Astrocyte (in vitro differentiated cells and primary cell): ENCODE results near the gene POU2AF1. TPM values are rescaled to one million over a fixed set of nuclear protein-coding genes. Genes with fewer than 3 reads are reported as not detected.

Source experiments
- DNase-seq: peaks from one replicate; pipeline ENCODE4 v3.0.0-alpha.2; 2010; ENCODE audit warnings: low read depth
- FAIRE-seq: peaks from 2 replicates; lab custom pipeline; 2011; peaks lifted over from hg19 to GRCh38; lab: Jason Lieb, UNC
- H2AFZ ChIP-seq: 2 replicates; pipeline ENCODE4 v1.6.0; 2012; ENCODE audit warnings: low read depth, low read length, inconsistent platforms
- H3K27ac ChIP-seq: 2 replicates; pipeline ENCODE4 v1.5.1; 2011; ENCODE audit warnings: low read depth, low read length, inconsistent platforms
- H3K27me3 ChIP-seq: 2 replicates; pipeline ENCODE4 v1.6.0; 2011; ENCODE audit warnings: low read length, inconsistent platforms; ENCODE audit not compliant: insufficient read depth
- H3K36me3 ChIP-seq: 2 replicates; pipeline ENCODE4 v1.5.1; 2011; ENCODE audit warnings: low read length, inconsistent platforms; ENCODE audit not compliant: insufficient read depth
- H3K4me1 ChIP-seq: 2 replicates; pipeline ENCODE4 v1.5.1; 2011; ENCODE audit warnings: low read length, inconsistent platforms; ENCODE audit not compliant: insufficient read depth
- H3K4me2 ChIP-seq: 2 replicates; pipeline ENCODE4 v1.6.0; 2012; ENCODE audit warnings: low read length, inconsistent platforms
- H3K4me3 ChIP-seq: 2 replicates; pipeline ENCODE4 v1.5.1; 2011; ENCODE audit warnings: low read depth, mild to moderate bottlenecking, low read length, inconsistent platforms; ENCODE audit not compliant: insufficient read depth
- H3K79me2 ChIP-seq: 2 replicates; pipeline ENCODE4 v1.6.0; 2012; ENCODE audit warnings: mild to moderate bottlenecking, low read length, inconsistent platforms; ENCODE audit not compliant: insufficient read depth
- H3K9ac ChIP-seq: 2 replicates; pipeline ENCODE4 v1.6.0; 2012; ENCODE audit warnings: mild to moderate bottlenecking, low read length, inconsistent platforms
- H3K9me3 ChIP-seq: 2 replicates; pipeline ENCODE4 v1.5.1; 2012; ENCODE audit warnings: low read depth, mild to moderate bottlenecking, low read length, inconsistent platforms; ENCODE audit not compliant: insufficient read depth
- H4K20me1 ChIP-seq: 2 replicates; pipeline ENCODE4 v1.6.0; 2012; ENCODE audit warnings: low read length, inconsistent platforms; ENCODE audit not compliant: insufficient read depth
- H3K27ac Mint-ChIP-seq: one replicate; pipeline ENCODE4 v1.8.0; 2021; ENCODE audit warnings: mild to moderate bottlenecking, mixed read lengths; ENCODE audit not compliant: unreplicated experiment
- H3K27me3 Mint-ChIP-seq: one replicate; pipeline ENCODE4 v1.8.0; 2021; ENCODE audit warnings: low read depth, mixed read lengths; ENCODE audit not compliant: unreplicated experiment
- H3K36me3 Mint-ChIP-seq: one replicate; pipeline ENCODE4 v1.8.0; 2021; ENCODE audit warnings: low read depth, mixed read lengths; ENCODE audit not compliant: unreplicated experiment
- H3K4me1 Mint-ChIP-seq: one replicate; pipeline ENCODE4 v1.8.0; 2021; ENCODE audit warnings: low read depth, mixed read lengths; ENCODE audit not compliant: unreplicated experiment
- H3K4me3 Mint-ChIP-seq: one replicate; pipeline ENCODE4 v1.8.0; 2021; ENCODE audit warnings: mild to moderate bottlenecking, moderate library complexity, mixed read lengths; ENCODE audit not compliant: unreplicated experiment
- H3K9me3 Mint-ChIP-seq: one replicate; pipeline ENCODE4 v1.8.0; 2021; ENCODE audit warnings: mild to moderate bottlenecking, mixed read lengths; ENCODE audit not compliant: unreplicated experiment
- CTCF ChIP-seq: IDR thresholded peaks from 2 replicates; pipeline ENCODE4 v1.5.1; 2011; ENCODE audit warnings: low read depth, mild to moderate bottlenecking, inconsistent platforms, low read length, moderate library complexity; ENCODE audit not compliant: insufficient read depth
- EZH2 ChIP-seq: IDR thresholded peaks from 2 replicates; pipeline ENCODE4 v1.6.1; 2012; ENCODE audit warnings: mild to moderate bottlenecking, low read length, inconsistent platforms; ENCODE audit not compliant: insufficient read depth
- total RNA-seq: library from RNA; stranded (reverse); gene quantifications from 2 replicates; pipeline ENCODE4 v1.2.1, GENCODE V29; 2021

Gene POU2AF1
- total RNA-seq, 1 donor from 2014 or later, result not detected

- Histone ChIP-seq H3K4me1 (no peaks in the 10 kb centered on the region), H3K27ac (no peak overlapping the region), H4K20me1 (no peaks in the 10 kb centered on the region), H2AFZ (peak overlapping the region; percentile 18), H3K9me3 (no peaks in the 10 kb centered on the region), H3K4me3 (no peak overlapping the region), H3K36me3 (no peaks in the 10 kb centered on the region), H3K79me2 (no peaks in the 10 kb centered on the region), H3K27me3 (peaks cover 5% of the 10 kb centered on the region), H3K9ac (no peak overlapping the region), H3K4me2 (no peak overlapping the region)
- H3K4me1 Mint-ChIP-seq, result no peaks in the 10 kb centered on the region
- TF ChIP-seq EZH2 (no peak), CTCF (no peak)
- no peak overlapping the region for H3K27ac Mint-ChIP-seq
- peaks cover 23% of the 10 kb centered on the region for H3K27me3 Mint-ChIP-seq
- H3K9me3 Mint-ChIP-seq, result peaks cover 6% of the 10 kb centered on the region
- H3K36me3 Mint-ChIP-seq, result no peaks in the 10 kb centered on the region
- no peak for DNase-seq
- H3K4me3 Mint-ChIP-seq, result no peak overlapping the region
- FAIRE-seq, result no peak
Measured at GRCh38 chr11:111366560-111367410, 12.3 kb downstream of the POU2AF1 start.

- Histone ChIP-seq H3K27ac (no peak overlapping the region), H4K20me1 (no peaks in the 10 kb centered on the region), H2AFZ (no peak overlapping the region), H3K9ac (no peak overlapping the region), H3K4me2 (no peak overlapping the region), H3K9me3 (no peaks in the 10 kb centered on the region), H3K4me1 (no peaks in the 10 kb centered on the region), H3K4me3 (no peak overlapping the region), H3K79me2 (no peaks in the 10 kb centered on the region), H3K36me3 (no peaks in the 10 kb centered on the region), H3K27me3 (peaks cover 2% of the 10 kb centered on the region)
- Mint-ChIP-seq H3K27ac (no peak overlapping the region), H3K36me3 (no peaks in the 10 kb centered on the region), H3K4me1 (no peaks in the 10 kb centered on the region), H3K9me3 (peaks cover 6% of the 10 kb centered on the region), H3K27me3 (peaks cover 23% of the 10 kb centered on the region), H3K4me3 (no peak overlapping the region)
- FAIRE-seq (no peak), DNase-seq (no peak)
- TF ChIP-seq EZH2 (no peak), CTCF (no peak)
Measured at GRCh38 chr11:111365722-111366559, 13.1 kb downstream of the POU2AF1 start.
